LNCaP clone FGC (cell line): ENCODE data around the gene TRPM5.

Experiments
- DNase-seq: peaks from one replicate; pipeline ENCODE4 v3.0.0-alpha.2; 2011; ENCODE audit warnings: low read depth
- H3K4me3 ChIP-seq: 2 replicates; pipeline ENCODE4 v1.5.1; 2011; ENCODE audit warnings: mild to moderate bottlenecking, low read depth, low read length, control low read depth
- CTCF ChIP-seq: IDR thresholded peaks from 2 replicates; pipeline ENCODE4 v1.5.1; 2012; ENCODE audit warnings: mild to moderate bottlenecking; ENCODE audit not compliant: control insufficient read depth, insufficient read depth; ENCODE audit errors: extremely low read depth

TRPM5 gene

GRCh38 chr11:2422461-2423156 is 21.7 kb downstream of the TRPM5 start:
- TF ChIP-seq CTCF, result no peak
- no peak for DNase-seq
- H3K4me3 ChIP-seq, result no peak overlapping the region

GRCh38 chr11:2421996-2422395 is 22.3 kb downstream of the TRPM5 start:
- no peak for TF ChIP-seq CTCF
- DNase-seq, result no peak
- H3K4me3 ChIP-seq, result no peak overlapping the region

DNA sequence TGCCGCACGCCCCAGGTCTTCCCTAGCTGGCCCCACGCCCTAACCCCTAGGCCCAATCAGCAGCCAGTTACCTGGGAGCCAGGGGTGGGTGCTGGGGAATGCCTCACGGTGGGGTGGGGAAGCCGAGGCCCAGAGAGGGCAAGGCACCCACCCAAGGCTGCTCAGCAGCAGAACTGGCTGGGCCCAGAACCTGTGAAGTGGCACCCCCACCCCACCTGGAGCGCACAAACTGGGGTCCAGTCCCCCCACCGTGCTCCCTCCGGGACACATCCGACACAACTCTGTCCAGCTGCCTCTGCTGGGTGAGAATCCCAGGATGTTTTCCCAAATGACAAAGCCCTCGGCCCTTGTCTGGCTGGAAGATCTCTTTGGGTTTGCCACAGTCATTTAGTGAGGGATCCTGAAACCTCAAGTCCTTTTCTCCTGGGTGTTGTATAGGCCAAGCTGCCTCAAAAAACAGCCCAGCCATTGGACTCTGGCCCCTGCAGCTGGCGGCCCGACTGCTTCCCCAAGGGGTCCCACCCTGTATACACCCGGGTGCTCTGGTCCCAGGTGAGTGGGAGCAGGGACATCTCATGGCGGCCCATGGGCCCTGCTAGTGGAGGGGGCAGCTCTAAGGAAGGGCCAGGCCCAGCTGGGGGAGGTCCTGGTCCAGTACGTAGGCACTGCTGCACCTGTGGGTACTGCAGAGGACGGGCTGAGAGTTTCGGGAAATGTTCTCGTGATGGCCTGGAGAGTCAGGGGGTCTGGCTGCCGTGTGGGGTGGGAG is 22.9 kb downstream of the TRPM5 start:
- TF ChIP-seq CTCF, result no peak
- DNase-seq, result no peak
- no peak overlapping the region for H3K4me3 ChIP-seq

GRCh38 chr11:2420502-2421225 is 23.6 kb downstream of the TRPM5 start:
- peak; percentile 18 for DNase-seq
- peak; percentile 97 for TF ChIP-seq CTCF
- H3K4me3 ChIP-seq, result no peak overlapping the region

- DNase-seq, result peak; percentile 28
- TF ChIP-seq CTCF, result peak; percentile 79
- no peak overlapping the region for H3K4me3 ChIP-seq
Observed at GRCh38 chr11:2419638-2420501, 24.4 kb downstream of the TRPM5 start.

DNA sequence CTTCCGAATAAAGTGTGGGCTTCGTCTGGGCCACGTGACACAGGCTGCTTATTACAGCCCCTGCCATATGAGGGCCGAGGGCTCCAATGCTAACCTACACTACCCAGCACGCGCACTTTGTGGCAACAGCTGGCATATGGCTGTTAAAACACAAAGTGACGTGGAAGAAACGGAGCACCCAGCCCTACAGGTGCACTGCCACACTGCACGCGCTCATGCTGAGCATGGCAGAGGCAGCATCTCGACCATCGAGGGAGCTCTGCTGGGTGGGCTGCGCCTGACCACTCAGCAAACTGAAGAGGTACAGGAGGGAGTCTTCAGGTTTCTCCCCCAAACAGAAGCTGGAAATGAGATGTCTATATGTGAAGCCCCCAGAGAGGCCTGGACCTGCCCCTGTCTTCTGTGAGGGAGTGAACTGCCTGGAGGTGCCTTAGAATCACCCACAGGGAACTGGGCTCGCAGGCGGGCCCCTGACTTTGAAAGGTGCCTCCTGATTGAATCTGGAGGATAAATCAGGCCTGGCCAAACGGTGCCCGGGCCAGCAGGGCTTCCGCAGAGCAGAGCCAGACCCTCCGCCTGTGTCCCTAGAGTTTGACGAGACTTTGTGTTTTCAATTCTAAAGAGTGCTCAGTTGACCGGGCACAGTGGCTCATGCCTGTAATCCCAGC is 25.5 kb downstream of the TRPM5 start:
- TF ChIP-seq CTCF, result no peak
- no peak overlapping the region for H3K4me3 ChIP-seq
- DNase-seq, result no peak
